ENCODE results near the gene MYH16. TPM values are rescaled to one million over a fixed set of nuclear protein-coding genes. Genes with fewer than 3 reads are reported as not detected.
"Not testable (repeated sequence)": the region's sequence is repeated elsewhere in the genome, so short reads cannot be mapped to it uniquely, and the experiment has no call there.

MYH16 gene
- total and polyA plus RNA-seq, 10 donors: not detected

- Histone ChIP-seq H3K4me3 (no peak overlapping the region), H3K9me3 (no peaks in the 10 kb centered on the region), H3K4me1 (no peaks in the 10 kb centered on the region), H3K27me3 (replicated peaks in 1 of 7) (no peaks in the 10 kb centered on the region), H3K27ac (no peak overlapping the region), H3K36me3 (no peaks in the 10 kb centered on the region)
- DNase-seq: no peak
- TF ChIP-seq CTCF (IDR thresholded peaks at IDR 0.05 in 8 of 11, conservative IDR thresholded peaks at IDR 0.05 in 3 of 11) (no peak), POLR2AphosphoS5 (IDR thresholded peaks at IDR 0.05) (no peak), POLR2A (IDR thresholded peaks at IDR 0.05) (no peak)
- intact Hi-C loops (cut with DNase I; ENCODE audit: low total_unique reads): no loop called here
- 82 to 90% (median 90%) methylated on average over 5 of the region's 5 CpGs for WGBS, 5 donors
These were observed 5.5 kb downstream of the MYH16 start for GRCh38 chr7:99278180-99278579.

GRCh38 chr7:99284165-99284564, 11.5 kb downstream of the MYH16 start:
- intact Hi-C loops (cut with DNase I; ENCODE audit: low total_unique reads): not testable (repeated sequence)

GRCh38 chr7:99287779-99288534, 15.3 kb downstream of the MYH16 start:
- Histone ChIP-seq H3K4me1 (no peaks in the 10 kb centered on the region), H3K4me3 (no peak overlapping the region), H3K9me3 (no peaks in the 10 kb centered on the region), H3K27me3 (replicated peaks in 1 of 7) (no peaks in the 10 kb centered on the region), H3K27ac (no peak overlapping the region), H3K36me3 (no peaks in the 10 kb centered on the region)
- 90 to 98% (median 94%) methylated on average over 22 to 23 of the region's 23 CpGs for WGBS, 5 donors
- TF ChIP-seq POLR2AphosphoS5 (IDR thresholded peaks at IDR 0.05): no peak
- no peak for TF ChIP-seq POLR2A (IDR thresholded peaks at IDR 0.05)
- TF ChIP-seq CTCF (IDR thresholded peaks at IDR 0.05 in 8 of 11, conservative IDR thresholded peaks at IDR 0.05 in 3 of 11): no peak
- DNase-seq: no peak
- intact Hi-C loops (cut with DNase I; ENCODE audit: low total_unique reads): no loop called here

More at GRCh38 chr7:99284165-99284564, 11.5 kb downstream of the MYH16 start:
- H3K36me3 ChIP-seq; H3K9me3 ChIP-seq; H3K27ac ChIP-seq; H3K4me1 ChIP-seq; H3K4me3 ChIP-seq; DNase-seq; H3K27me3 ChIP-seq (replicated peaks in 1 of 7): not testable (repeated sequence)
- 90 to 96% (median 93%) methylated on average over 4 of the region's 4 CpGs for WGBS, 5 donors

- H3K27me3 ChIP-seq (replicated peaks in 1 of 7): no peaks in the 10 kb centered on the region
These were observed 16.5 kb downstream of the MYH16 start for GRCh38 chr7:99289185-99289584.

GRCh38 chr7:99290148-99290547, 17.5 kb downstream of the MYH16 start:
- H3K9me3 ChIP-seq; H3K27me3 ChIP-seq (replicated peaks in 1 of 7); H3K4me1 ChIP-seq; H3K36me3 ChIP-seq; H3K27ac ChIP-seq; DNase-seq; H3K4me3 ChIP-seq; intact Hi-C loops (cut with DNase I; ENCODE audit: low total_unique reads): not testable (repeated sequence)
- WGBS, 5 donors: 91 to 98% (median 93%) methylated on average over 3 of the region's 3 CpGs

More at GRCh38 chr7:99289185-99289584, 16.5 kb downstream of the MYH16 start:
- TF ChIP-seq POLR2AphosphoS5 (IDR thresholded peaks at IDR 0.05): no peak
- no peak for TF ChIP-seq POLR2A (IDR thresholded peaks at IDR 0.05)
- no peak for TF ChIP-seq CTCF (IDR thresholded peaks at IDR 0.05 in 8 of 11, conservative IDR thresholded peaks at IDR 0.05 in 3 of 11)
- Histone ChIP-seq H3K9me3 (no peaks in the 10 kb centered on the region), H3K27ac (no peak overlapping the region), H3K4me1 (no peaks in the 10 kb centered on the region), H3K36me3 (no peaks in the 10 kb centered on the region), H3K4me3 (no peak overlapping the region)
- 71 to 80% (median 79%) methylated on average over 9 of the region's 9 CpGs for WGBS, 5 donors
- intact Hi-C loops (cut with DNase I; ENCODE audit: low total_unique reads): no loop called here
- DNase-seq: no peak
